HG02642 (cell line): ENCODE data around the gene BPHL.
"Not testable (repeated sequence)": the region's sequence is repeated elsewhere in the genome, so short reads cannot be mapped to it uniquely, and the experiment has no call there.

ENCODE experiments used
- ATAC-seq: cut with Tn5 transposase; IDR thresholded peaks from one replicate; pipeline ENCODE4 v1.9.1; 2021; ENCODE audit warnings: mild to moderate bottlenecking; ENCODE audit not compliant: unreplicated experiment, poor library complexity

Gene BPHL

GRCh38 chr6:3119040-3119723, 671 bp downstream of the BPHL start:
- peak; percentile 30 for ATAC-seq

GRCh38 chr6:3120765-3121089, 2.2 kb downstream of the BPHL start:
- no peak for ATAC-seq

- ATAC-seq, result no peak
Measured at GRCh38 chr6:3122823-3123182, 4.3 kb downstream of the BPHL start.

GRCh38 chr6:3124667-3125066, 6.2 kb downstream of the BPHL start:
- no peak for ATAC-seq

- no peak for ATAC-seq
Measured at GRCh38 chr6:3125815-3126214, 7.3 kb downstream of the BPHL start.

GRCh38 chr6:3128356-3129108, 10.0 kb downstream of the BPHL start:
- no peak for ATAC-seq

GRCh38 chr6:3131695-3132094, 13.2 kb downstream of the BPHL start:
- ATAC-seq, result no peak

GRCh38 chr6:3133515-3133914, 15.0 kb downstream of the BPHL start:
- ATAC-seq, result no peak

- no peak for ATAC-seq
Measured at GRCh38 chr6:3135668-3136291, 17.3 kb downstream of the BPHL start.

- ATAC-seq, result no peak
Measured at GRCh38 chr6:3136292-3137011, 17.9 kb downstream of the BPHL start.

- no peak for ATAC-seq
Measured at GRCh38 chr6:3137057-3137777, 18.7 kb downstream of the BPHL start.

GRCh38 chr6:3137873-3138272, 19.4 kb downstream of the BPHL start:
- ATAC-seq, result not testable (repeated sequence)

- no peak for ATAC-seq
Measured at GRCh38 chr6:3138341-3138740, 19.8 kb downstream of the BPHL start.

GRCh38 chr6:3139090-3139903, 20.8 kb downstream of the BPHL start:
- no peak for ATAC-seq

- no peak for ATAC-seq
Measured at GRCh38 chr6:3140201-3140600, 21.7 kb downstream of the BPHL start.

GRCh38 chr6:3142536-3142935, 24.0 kb downstream of the BPHL start:
- ATAC-seq, result no peak

GRCh38 chr6:3143158-3143557, 24.6 kb downstream of the BPHL start:
- ATAC-seq, result no peak

GRCh38 chr6:3144571-3144970, 26.1 kb downstream of the BPHL start:
- ATAC-seq, result no peak

- no peak for ATAC-seq
Measured at GRCh38 chr6:3147914-3148757, 29.6 kb downstream of the BPHL start.
